HEK293 (cell line): ENCODE measurements around the gene SPON1.

ENCODE experiments used
- CTCF ChIP-seq: fragments of 450-650 bp; formaldehyde crosslinking; IDR thresholded peaks from 2 replicates; pipeline ENCODE4 v1.5.1; 2016; ENCODE audit warnings: missing biosample characterization, missing genetic modification characterization
- ZBTB6 ChIP-seq: fragments of 450-650 bp; formaldehyde crosslinking; IDR thresholded peaks from 2 replicates; pipeline ENCODE4 v1.5.1; 2017; ENCODE audit warnings: missing biosample characterization, missing genetic modification characterization
- ZNF639 ChIP-seq: fragments of 450-650 bp; formaldehyde crosslinking; IDR thresholded peaks from 2 replicates; pipeline ENCODE4 v1.5.1; 2016; ENCODE audit warnings: missing biosample characterization, missing genetic modification characterization

GRCh38 chr11:14112721-14113120 is 150.2 kb downstream of the SPON1 start:
- no peak for TF ChIP-seq ZBTB6 (tag by site-specific recombination)
- no peak for TF ChIP-seq CTCF (tag by site-specific recombination)
- TF ChIP-seq ZNF639 (tag by site-specific recombination), result no peak
